RPMI7951 (cell line): ENCODE results near the gene CYP24A1. TPM values are rescaled to one million over a fixed set of nuclear protein-coding genes. Genes with fewer than 3 reads are reported as not detected.
A peak's percentile ranks its signal among the peaks of the same experiment; 100 is the strongest.
"Not testable (repeated sequence)": the region's sequence is repeated elsewhere in the genome, so short reads cannot be mapped to it uniquely, and the experiment has no call there.

ENCODE experiments used
- DNase-seq: peaks from one replicate; pipeline ENCODE4 v3.0.0-alpha.2; 2012; ENCODE audit warnings: low read depth
- total RNA-seq: library from RNA; depleted of rRNA; stranded (reverse); fragments of >200 nt; shearing (Covaris generic); gene quantifications from 2 replicates; pipeline ENCODE4 v1.2.3, GENCODE V29; 2014

The CYP24A1 gene
- total RNA-seq, 1 experiment from 2014 or later, result 1.1 TPM

DNA sequence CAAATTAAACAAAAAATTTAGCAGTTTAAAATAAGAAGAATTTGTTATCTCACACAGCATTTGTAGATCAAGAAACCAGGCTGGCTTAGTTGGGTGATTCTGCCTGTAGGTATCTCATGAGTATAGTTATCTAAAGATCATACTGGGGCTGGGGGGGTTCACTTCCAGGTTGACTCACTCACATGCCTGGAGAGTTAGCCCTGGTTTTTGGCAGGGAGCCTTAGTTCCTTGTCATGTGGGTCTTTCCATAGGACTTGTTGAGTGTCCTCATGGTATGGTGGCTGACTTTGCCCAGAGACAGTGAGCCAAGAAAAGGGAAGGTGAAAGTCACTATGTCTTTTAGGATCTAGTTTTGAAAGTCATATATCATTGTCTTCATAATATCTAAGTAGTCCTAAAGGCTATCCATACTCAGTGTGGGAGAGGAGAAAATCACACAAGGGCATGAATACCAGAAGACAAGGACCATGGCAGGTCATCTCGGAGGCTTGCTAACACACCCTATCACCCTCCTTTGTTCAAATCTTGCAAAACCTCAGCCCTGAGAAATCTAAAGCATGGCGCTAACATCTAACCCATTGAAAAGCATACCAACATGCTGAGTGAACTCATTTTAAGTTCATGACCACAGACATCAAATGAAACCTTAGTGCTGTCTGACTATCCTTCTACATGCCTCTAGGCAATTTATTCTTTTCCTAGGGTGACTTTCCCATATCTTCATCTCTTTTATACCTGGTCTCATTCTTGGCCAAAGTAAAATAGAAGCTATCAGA is 39.2 kb downstream of the CYP24A1 start:
- peak; percentile 89 for DNase-seq

DNA sequence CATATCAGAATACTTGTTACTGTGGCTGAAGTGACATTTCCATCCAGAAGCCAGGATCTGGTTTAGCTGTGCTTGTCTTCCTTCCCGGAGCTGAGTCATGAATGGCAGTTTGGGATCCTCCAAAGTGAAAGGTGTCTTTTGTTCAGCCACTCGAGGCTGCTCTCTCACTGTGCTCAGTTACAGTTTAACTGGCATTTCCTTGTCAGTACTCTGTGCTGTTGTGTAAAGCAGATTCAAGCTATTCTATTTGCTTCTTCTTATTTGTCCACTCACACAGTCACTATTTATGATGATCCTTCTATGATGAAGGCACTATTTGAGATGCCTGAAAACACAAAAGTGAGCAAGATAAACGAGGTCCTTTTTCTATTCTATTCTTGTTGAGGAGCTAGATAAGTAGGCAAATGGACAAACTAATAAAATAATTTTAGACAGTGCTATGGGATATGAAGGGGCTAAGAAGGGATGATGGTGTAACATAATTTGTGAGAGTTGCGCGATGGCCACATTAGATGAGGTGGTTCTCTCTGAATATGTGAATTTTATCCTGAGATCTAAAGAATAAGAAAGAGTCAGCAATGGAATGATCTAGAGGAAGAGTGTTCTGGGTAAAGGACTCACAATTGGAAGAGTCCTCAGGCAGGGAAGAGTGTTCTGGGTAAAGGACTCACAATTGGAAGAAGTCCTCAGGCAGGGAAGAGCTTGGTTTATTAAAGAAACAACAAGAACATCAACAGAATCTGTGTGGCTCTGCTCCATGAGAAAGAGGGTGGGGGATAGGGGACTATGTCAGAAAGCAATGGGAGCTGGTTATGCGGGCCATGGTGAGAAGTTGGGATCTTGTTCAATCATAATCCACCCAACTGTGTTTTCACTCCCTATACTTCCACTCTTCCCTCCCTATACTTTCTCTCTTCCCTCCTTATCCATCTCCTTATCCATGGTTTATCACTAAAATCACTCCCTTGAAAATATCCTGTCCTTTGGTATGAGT is 40.1 kb downstream of the CYP24A1 start:
- DNase-seq, result peak; percentile 88

DNA sequence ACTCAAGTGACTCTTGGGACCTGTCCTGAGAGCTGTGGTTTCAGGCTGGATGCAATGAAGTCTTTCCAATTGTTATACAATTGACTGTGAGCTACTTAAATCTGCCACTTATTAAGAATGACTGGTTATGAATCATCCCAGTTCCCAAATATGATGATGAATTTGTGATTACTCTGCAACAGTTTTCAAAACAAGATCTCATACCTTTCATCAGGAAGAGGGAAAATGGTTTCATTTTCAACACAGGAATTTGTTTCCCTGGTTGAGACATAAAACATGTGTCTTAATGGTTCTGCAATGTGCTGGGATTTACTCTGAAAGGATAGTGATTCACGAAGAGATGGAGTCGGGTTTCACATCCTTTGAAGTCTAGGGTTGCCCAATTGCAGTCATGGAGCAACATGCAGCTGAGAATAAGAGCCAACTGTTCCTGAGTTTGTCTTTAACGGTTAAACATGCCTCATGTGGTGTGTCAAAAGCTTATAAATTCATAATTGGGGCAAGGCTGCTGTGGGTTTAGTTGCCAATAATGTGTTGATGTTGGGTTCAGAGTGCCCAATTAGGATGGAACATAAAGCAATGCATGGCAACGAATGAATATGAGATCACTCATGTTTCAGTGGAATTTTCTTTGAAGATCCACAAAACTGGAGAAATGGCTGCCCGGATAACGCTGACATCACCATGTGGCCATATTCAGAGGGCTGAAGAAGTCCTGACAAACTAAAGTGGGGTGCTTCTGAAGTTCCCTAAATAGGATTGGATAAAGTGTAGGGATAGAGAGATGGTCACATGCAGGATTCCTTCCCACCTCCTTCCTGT is 41.0 kb downstream of the CYP24A1 start:
- peak; percentile 99 for DNase-seq

DNA sequence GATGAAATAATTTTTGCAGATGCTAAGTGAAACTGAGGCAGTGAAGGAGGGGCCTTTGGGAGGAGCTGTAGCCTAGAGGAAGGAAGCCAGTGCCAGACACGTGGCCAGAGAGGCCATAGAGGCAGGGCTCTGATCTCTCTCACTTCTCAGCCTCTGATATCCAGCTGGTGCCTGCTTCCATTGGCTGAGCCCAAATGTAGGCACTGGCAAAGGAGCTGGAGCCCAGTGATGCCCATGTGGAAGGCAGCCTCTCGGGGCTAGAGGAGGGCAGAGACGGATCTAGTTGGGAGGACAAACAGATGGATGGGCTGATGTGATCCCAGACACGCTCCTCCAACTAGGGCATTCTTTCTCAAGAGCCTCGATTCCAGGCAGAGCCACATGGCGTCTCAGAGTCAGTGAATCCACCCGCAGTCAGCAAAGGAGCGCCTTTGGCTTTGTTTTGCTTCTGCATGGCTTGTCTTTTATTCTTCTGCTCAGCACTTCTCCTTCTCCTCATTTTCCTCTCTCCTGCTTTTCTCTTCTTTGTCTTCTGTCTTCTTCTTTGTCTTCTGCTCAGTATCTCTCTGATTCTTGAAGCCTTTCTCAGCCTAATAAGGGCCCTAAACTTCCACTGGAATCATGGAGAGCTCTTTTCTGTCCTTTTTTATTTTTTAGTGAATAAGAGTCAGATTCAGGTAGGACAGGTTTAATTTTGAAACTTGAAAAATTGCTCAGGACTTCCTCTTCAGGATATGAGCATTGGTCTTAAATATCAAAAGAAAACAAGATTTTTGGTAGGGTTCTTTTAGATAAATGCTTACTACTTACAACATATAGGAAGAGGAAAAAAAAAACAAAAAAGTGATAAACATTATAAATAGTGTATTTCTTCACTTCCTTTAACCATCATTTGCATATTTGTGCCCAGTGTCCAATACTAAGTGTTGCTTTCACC is 41.8 kb downstream of the CYP24A1 start:
- no peak for DNase-seq

DNA sequence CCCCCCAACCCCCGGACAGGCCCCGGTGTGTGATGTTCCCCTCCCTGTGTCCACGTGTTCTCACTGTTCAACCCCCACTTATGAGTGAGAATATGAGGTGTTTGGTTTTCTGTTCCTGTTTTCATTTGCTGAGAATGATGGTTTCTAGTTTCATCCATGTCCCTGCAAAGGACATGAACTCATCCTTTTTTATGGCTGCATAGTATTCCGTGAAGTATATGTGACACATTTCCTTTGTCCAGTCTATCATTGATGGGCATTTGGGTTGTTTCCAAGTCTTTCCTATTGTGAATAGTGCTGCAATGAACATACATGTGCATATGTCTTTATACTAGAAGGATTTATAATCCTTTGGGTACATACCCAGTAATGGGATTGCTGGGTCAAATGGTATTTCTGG is 42.7 kb downstream of the CYP24A1 start:
- DNase-seq, result not testable (repeated sequence)

GRCh38 chr20:54129350-54129749 is 44.4 kb downstream of the CYP24A1 start:
- DNase-seq, result no peak

GRCh38 chr20:54127855-54128574 is 45.8 kb downstream of the CYP24A1 start:
- no peak for DNase-seq

DNA sequence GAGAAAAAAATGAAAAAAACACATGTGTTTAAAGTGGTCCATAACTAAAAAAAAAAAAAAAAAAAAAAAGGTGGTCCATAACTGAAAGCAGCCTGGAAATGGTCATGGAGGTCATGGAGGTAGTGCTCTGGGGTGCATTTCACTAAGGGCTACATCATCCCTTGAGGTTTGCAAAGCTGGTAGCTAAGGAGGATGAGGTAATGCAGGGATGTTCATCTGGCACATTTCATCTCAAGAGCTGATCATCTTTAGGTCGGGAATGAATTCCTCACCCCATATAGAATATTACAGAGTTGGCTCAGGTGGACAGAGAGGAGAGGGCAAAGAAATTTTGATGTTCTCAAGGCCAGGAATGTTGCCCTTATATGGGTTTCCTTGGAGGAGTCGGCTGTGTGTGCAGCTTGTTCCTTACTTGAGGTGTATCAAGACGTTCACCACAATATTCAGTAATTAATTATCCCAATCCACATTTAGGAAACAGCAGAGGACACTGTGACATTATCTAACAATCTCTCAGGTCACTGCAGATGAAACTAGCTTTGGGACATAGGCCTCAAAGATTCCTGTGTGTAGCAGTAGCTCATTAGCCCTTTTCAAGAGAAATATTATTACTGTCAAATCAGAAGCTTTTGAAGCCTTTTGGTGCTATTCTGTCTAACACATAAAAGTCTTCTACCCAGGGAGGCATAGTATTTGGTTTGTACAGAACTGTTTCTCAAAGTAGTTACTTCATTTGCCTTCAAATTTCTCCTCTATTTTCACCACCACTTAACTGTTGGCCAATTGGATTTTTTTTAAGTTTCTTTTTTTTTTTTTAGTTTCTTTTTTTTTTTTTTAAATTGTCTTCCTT is 46.8 kb downstream of the CYP24A1 start:
- no peak for DNase-seq

GRCh38 chr20:54126328-54126727 is 47.5 kb downstream of the CYP24A1 start:
- DNase-seq, result not testable (repeated sequence)

- DNase-seq, result peak; percentile 100
These were observed 50.1 kb downstream of the CYP24A1 start for GRCh38 chr20:54123587-54124180.

DNA sequence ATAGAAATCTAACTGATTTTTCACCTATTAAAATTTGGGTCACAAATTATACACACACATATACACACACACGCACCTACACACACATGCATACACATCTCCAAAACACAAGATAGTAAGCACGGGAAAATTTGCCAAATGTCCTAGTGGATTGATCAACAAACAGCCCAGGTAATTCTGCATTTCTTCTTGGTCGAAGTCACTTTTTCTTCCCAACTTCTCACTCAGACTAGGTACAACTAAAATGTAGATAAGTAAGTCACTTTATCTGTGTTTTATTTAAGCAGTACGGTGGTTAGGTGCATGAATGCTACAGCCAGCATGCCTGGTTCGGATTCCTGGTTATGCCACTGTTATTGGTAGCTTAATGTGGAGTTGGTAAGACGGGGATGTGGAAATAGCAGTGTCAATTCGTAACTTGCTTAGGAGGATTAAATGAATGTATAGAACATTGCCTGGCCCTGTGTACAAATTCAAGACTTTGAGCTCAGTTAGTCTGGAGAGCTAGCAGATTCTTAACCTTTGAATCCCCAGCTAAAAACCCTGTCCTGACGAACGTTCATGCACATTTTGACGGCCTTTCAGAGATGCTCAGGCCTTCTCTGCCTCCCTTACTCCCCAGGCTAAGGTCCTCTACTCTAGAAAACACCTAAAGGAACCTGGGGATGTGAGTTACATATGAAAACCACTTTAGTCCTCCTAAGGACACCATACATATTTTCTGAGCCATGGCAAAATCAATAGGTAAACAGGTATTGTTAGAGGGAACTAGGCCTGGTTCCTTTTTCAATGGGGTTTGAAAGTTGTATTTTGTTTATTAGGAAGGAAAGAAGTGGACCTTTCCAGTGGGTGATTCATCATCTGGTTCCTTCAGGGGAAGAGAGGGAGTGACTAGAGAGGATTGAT is 50.9 kb downstream of the CYP24A1 start:
- no peak for DNase-seq

DNA sequence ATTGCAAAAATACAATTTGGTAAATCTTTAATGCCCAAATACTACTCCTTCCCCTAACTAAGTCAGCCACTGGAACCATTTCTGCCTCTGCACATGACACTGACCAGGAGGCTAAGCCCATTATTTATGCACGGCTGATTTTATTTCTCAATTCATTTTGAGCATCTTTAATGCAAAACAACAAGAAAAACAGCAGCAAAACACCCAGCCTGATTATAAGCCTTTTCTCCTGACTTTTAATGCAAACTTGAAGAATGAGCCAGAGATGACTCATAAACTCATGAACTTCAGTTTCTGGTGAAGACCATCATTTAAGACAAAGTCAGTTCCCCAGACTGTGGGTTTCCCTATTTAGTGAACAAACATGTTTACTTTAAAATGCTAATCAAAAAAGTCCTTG is 51.6 kb downstream of the CYP24A1 start:
- DNase-seq, result peak; percentile 76

DNA sequence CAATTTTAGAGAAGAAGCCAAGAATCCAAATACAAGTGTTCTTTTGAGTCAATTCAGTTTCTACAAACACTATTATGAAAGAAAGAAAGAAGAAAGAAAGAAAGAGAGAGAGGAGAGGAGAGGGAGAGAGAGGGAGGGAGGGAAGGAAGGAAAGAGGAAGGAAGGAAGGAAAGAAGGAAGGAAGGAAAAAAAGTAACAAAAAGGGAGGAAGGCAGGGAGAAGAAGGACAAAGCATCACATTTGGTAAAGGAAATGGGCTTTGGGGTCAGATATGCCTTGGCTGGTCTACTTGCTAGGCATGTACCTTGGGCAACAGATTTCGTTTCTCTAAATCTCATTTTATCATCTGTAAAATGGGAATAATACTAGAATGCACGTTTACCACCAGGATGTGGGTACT is 54.0 kb downstream of the CYP24A1 start:
- DNase-seq, result no peak

GRCh38 chr20:54118220-54119001 is 55.4 kb downstream of the CYP24A1 start:
- DNase-seq, result no peak

DNA sequence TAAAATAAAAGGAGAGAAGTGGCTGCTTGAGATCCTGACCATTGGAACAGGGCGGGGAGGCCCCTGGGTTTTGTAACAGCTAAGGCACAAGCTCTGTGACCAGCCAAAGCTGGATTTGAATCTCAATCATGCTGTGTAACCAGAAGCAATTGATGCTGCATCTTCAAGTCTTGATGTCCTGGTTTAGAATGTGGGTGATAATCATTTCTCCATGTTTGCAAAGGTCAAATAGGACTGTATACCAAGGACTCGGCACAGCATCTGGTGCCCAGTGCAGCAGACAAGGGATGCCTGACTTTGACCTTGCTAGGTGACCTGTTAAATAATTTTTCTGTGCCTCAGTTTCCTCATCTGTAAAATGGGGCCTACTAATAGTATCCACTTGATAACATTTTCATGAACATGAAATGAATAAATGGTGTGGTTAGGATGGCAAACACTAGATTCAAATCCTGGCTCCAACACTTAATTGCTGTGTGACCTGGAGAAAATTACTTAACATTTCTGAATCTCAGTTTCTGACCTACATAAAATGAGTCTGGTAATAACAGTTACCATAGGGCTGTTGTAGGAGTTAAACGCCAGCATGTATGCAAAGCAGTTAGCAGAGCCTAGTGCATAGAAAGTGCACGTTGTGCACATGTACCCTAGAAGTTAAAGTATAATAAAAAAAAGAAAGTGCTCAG is 57.1 kb downstream of the CYP24A1 start:
- DNase-seq, result no peak
